ENCODE results near the gene CATSPER4. TPM values are rescaled to one million over a fixed set of nuclear protein-coding genes. Genes with fewer than 3 reads are reported as not detected.

The CATSPER4 gene
- total RNA-seq, 2 donors from 2014 or later: not detected

- DNase-seq (no peak), ATAC-seq (no peak)
- intact Hi-C loops (cut with DNase I, micrococcal nuclease): loop anchor here in 1 of 2 donors (5.0 kb wide), 1 partner anchor 55 kb away; no protein-coding TSS in a partner anchor
These were observed 28.1 kb upstream of the CATSPER4 start for GRCh38 chr1:26162220-26162709.

- intact Hi-C loops (cut with DNase I, micrococcal nuclease): loop anchor here in 1 of 2 donors (5.0 kb wide), 1 partner anchor 56 kb away; no protein-coding TSS in a partner anchor
- no peak for DNase-seq
- ATAC-seq: no peak
These were observed 26.7 kb upstream of the CATSPER4 start for GRCh38 chr1:26163684-26164035.

GRCh38 chr1:26164036-26164860 is 26.2 kb upstream of the CATSPER4 start:
- intact Hi-C loops (cut with DNase I, micrococcal nuclease): loop anchor here in 1 of 2 donors (5.0 kb wide), 1 partner anchor 57 kb away; no protein-coding TSS in a partner anchor
- DNase-seq (peak in 1 of 2 donors; percentile 56), ATAC-seq (peak; percentile 54)

GRCh38 chr1:26164861-26165842 is 25.2 kb upstream of the CATSPER4 start:
- intact Hi-C loops (cut with DNase I, micrococcal nuclease): loop anchor here in 1 of 2 donors (5.0 kb wide), 1 partner anchor 58 kb away; no protein-coding TSS in a partner anchor
- ATAC-seq (no peak), DNase-seq (no peak)

- intact Hi-C loops (cut with DNase I, micrococcal nuclease): no loop called here
- no peak for ATAC-seq
These were observed 23.6 kb upstream of the CATSPER4 start for GRCh38 chr1:26166719-26167281.

GRCh38 chr1:26168410-26169197 is 21.8 kb upstream of the CATSPER4 start, which contains the start of gene C1orf232:
Gene C1orf232 (minus strand): TSS chr1:26168963. CDS start chr1:26168499, 464 bp downstream.
- intact Hi-C loops (cut with DNase I, micrococcal nuclease): no loop called here
- ATAC-seq (no peak), DNase-seq (no peak)

More at GRCh38 chr1:26166719-26167281, 23.6 kb upstream of the CATSPER4 start:
- DNase-seq: no peak

GRCh38 chr1:26169198-26169554 is 21.2 kb upstream of the CATSPER4 start:
- ATAC-seq: no peak
- no peak for DNase-seq
- intact Hi-C loops (cut with DNase I, micrococcal nuclease): no loop called here

- intact Hi-C loops (cut with DNase I, micrococcal nuclease): loop anchor here in 1 of 2 donors (10.0 kb wide), 1 partner anchor 65 kb away; the partner anchor contains the start of gene CEP85
- ATAC-seq (peak; percentile 97), DNase-seq (peak; percentile 92 to 94)
These were observed 20.5 kb upstream of the CATSPER4 start, which contains the start of gene ZNF593 for GRCh38 chr1:26169669-26170471. Gene ZNF593 (plus strand): TSS chr1:26169908. CDS start chr1:26169984, 76 bp downstream.

GRCh38 chr1:26170472-26170821 is 20.0 kb upstream of the CATSPER4 start:
- ATAC-seq (peak; percentile 21), DNase-seq (no peak)
- intact Hi-C loops (cut with DNase I, micrococcal nuclease): loop anchor here in 1 of 2 donors (10.0 kb wide), 1 partner anchor 64 kb away; the partner anchor contains the start of gene CEP85

- DNase-seq (no peak), ATAC-seq (no peak)
- intact Hi-C loops (cut with DNase I, micrococcal nuclease): loop anchor here in 1 of 2 donors (10.0 kb wide), 1 partner anchor 63 kb away; the partner anchor contains the start of gene CEP85
These were observed 19.0 kb upstream of the CATSPER4 start, which contains the start of gene ZNF593OS for GRCh38 chr1:26171084-26172072. Gene ZNF593OS (minus strand): TSS chr1:26171832. CDS start chr1:26171661, 171 bp downstream.

- ATAC-seq: no peak
- intact Hi-C loops (cut with DNase I, micrococcal nuclease): loop anchor here in 1 of 2 donors (10.0 kb wide), 1 partner anchor 59 kb away; the partner anchor contains the start of gene CEP85
- no peak for DNase-seq
These were observed 15.1 kb upstream of the CATSPER4 start for GRCh38 chr1:26175346-26175745.

GRCh38 chr1:26177182-26177684 is 13.2 kb upstream of the CATSPER4 start, which contains the start of gene CNKSR1:
Gene CNKSR1 (plus strand): TSS chr1:26177491. CDS start chr1:26177548, 57 bp downstream.
- peak; percentile 88 to 93 for DNase-seq
- ATAC-seq: peak; percentile 95
- intact Hi-C loops (cut with DNase I, micrococcal nuclease): loop anchor here in 1 of 2 donors (10.0 kb wide), 1 partner anchor 58 kb away; the partner anchor contains the start of gene CEP85

GRCh38 chr1:26180010-26180506 is 10.3 kb upstream of the CATSPER4 start:
- intact Hi-C loops (cut with DNase I, micrococcal nuclease): no loop called here
- ATAC-seq (no peak), DNase-seq (no peak)

GRCh38 chr1:26181586-26182382 is 8.6 kb upstream of the CATSPER4 start:
- ATAC-seq (no peak), DNase-seq (no peak)
- intact Hi-C loops (cut with DNase I, micrococcal nuclease): no loop called here

All from left colon (tissue), 2 donors.